PC-3 (cell line): ENCODE data around the gene MACROD1.

Source experiments
- EZH2 ChIP-seq: fragments of 300-600 bp; sonication (generic); IDR thresholded peaks from one replicate; pipeline ENCODE4 v1.6.1; 2017; ENCODE audit warnings: antibody characterized with exemption, mild to moderate bottlenecking, low read length; ENCODE audit not compliant: unreplicated experiment
- EZH2phosphoT487 ChIP-seq: fragments of 300-600 bp; sonication (generic); IDR thresholded peaks from 2 replicates; pipeline ENCODE4 v1.6.1; 2018; ENCODE audit warnings: mild to moderate bottlenecking, antibody characterized with exemption, low read length, borderline replicate concordance
- TF ChIP-seq, protein P1 (sequence below): fragments of 300-600 bp; sonication (generic); conservative IDR thresholded peaks from 2 replicates; pipeline ENCODE4 v1.5.1; 2017; ENCODE audit warnings: antibody characterized with exemption, low read depth, mild to moderate bottlenecking, low read length

DNA sequence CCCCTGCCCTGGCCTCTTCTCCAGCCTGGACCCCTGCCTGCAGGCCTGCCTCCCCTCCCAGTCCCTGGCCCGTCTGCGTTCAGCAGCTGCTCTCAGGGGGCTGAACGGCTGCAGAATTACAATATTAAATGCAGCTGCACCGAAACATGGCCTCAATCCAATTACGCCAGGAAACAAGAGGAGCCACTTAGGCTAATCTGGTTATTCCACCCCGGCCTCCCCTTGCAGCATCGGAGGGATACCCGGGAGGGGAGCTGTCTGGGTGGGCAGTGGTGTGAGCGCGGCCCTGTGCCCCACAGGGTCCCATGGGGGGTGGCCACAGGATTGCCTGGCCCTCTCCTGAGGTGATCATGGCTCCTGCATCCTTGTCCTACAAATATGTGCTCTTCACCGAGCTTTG is 87.6 kb downstream of the MACROD1 start:
- TF ChIP-seq, protein P1, sequence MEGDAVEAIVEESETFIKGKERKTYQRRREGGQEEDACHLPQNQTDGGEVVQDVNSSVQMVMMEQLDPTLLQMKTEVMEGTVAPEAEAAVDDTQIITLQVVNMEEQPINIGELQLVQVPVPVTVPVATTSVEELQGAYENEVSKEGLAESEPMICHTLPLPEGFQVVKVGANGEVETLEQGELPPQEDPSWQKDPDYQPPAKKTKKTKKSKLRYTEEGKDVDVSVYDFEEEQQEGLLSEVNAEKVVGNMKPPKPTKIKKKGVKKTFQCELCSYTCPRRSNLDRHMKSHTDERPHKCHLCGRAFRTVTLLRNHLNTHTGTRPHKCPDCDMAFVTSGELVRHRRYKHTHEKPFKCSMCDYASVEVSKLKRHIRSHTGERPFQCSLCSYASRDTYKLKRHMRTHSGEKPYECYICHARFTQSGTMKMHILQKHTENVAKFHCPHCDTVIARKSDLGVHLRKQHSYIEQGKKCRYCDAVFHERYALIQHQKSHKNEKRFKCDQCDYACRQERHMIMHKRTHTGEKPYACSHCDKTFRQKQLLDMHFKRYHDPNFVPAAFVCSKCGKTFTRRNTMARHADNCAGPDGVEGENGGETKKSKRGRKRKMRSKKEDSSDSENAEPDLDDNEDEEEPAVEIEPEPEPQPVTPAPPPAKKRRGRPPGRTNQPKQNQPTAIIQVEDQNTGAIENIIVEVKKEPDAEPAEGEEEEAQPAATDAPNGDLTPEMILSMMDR = no peak
- TF ChIP-seq EZH2 = no peak
- no peak for TF ChIP-seq EZH2phosphoT487
